NCI-H1930 (cell line): ENCODE measurements around the gene CLDND2.

Experiments
- DNase-seq, 2 experiments: peaks; one replicate each; lab custom pipeline; 2025; lab: John Stamatoyannopoulos, UW

Gene CLDND2

DNA sequence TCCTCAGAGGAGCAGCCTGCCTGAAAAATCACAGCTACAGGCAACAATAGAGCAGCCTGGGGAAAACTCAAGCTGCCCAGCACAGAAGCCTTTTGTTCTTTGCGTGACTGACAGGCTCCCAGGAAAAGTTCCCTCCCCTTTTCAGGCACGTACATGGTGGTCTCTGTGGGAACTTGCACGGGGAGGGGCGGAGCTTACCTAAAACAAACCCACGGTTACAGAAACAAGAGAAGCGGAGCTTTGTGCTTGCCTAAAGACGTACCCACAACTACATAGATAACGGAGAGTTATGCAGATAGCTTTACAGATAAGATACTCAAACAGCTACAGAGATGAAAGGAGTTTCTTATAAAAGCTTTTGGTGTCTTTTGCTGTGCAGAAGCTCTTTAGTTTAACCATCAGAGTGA lies 14.1 kb downstream of the CLDND2 start:
- no peak for DNase-seq

DNA sequence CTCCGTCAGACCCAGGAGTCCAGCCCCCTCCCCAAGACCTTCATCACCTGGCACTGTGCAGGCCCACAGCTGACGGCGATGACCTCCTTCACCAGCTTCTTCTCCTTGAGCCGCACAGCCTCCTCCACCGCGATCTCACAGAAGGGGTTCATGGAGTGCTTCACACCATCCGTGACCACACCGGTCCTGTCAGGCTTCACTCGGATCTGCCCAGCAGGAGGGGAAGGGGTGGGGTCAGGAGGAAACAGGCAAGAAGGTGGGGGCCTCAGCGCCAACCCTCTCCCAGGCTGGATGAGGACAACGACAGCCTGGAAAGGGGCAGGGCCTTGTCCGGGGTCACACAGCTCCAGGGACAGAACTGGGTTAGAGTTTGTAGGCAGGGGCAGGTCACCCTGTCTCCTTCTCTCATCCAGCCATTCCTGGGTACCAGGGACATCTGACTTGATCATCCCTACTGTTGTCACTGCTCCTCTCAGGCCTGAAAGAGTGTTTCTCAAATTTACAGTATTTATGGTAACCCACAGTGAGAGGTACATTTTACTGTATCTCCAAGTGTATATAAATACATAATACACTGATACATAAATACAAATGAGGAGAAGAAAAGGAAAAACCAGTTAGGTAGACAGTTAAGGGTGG lies 14.6 kb downstream of the CLDND2 start:
- no peak for DNase-seq

DNA sequence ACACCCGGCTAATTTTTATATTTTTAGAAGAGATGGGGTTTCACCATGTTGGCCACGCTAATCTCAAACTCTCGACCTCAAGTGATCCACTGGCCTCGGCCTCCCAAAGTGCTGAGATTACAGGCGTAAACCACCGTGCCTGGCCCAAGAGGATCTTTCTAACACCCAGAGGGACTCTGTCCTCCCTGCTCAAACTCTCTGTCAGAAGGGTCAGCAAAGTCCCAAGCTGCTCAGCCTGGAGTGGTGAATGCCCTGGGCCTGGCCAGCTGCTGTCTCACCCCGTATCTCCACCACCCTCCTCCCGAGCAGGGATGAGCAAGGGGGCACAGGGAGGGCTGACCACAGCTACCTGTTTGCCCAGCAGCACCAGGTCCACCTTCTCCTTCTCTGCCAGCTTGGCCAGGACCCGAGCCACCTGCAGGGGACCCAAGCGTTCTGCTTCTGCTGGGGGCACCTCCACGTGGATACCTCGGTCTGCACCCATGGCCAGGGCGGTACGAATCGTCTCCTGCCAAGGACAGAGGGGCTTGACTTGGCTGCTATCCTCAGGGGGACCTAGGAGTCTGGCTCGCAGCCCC lies 15.9 kb downstream of the CLDND2 start:
- no peak for DNase-seq

DNA sequence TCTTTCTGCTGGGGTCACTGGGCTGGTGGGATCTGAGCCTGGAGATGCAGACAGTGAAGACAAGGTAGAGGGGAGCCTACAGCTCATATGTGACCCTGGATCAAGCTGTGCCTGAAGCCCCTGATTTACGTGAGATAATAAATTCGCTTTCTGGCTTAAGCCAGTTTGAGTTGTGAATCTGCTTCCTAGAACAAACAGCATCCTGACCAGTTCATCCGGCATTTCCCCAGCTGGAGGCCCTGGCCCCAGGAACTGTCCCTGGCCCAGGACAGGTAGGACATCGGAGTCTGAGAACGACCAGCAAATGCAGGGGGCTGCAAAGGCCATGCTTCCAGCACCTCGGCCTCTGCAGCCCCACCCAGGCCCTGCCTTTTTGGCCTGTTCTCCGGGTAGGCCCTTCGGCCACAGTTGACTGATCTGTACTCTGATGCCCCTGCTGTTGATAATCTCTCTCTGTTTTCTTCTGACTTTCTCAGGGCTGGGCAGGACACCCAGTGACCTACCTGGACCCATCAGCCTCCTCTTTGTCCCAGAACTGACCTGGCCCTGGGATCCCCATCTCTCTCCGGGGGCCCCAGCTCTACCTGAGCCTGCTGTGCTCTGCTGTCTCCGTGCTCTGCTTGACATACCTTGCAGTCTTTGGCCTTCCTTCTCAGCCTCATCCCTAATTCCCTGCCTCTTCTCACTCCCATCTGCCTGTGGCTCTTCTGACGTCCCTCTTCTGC lies 17.4 kb downstream of the CLDND2 start:
- DNase-seq, result no peak

DNA sequence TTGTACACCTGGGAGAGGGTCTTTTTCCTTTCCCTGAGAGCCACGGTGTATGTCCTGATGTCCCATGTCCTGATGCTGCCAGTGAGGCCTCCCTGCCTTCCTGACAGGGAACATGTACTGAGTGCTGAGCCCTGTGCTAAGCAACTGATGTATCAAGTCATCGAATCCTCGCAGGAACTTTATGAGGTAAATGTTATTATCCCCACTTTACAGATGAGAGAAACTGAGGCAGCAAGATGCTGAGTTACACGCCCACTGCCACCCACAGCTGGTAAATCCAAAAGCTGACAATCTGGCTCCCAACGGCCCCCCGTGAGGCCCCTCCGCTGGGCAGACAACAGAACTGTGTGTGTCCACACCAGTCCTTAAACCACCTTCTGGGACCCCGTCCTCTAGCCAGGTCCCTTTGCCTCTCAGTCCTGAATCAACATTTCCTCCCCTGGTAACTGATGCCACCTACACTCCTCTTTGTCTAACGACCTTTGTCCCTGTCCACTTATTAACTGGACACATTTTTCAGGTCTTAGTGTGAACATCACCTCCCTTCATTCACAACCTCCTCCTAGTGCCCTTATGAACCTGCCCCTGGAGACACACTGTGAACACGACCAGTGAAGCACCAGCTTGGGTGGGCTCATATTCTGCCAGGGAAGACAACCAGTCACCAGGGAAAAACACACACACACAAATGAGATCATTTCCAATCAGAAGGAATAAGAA lies 21.4 kb downstream of the CLDND2 start:
- DNase-seq, result no peak

DNA sequence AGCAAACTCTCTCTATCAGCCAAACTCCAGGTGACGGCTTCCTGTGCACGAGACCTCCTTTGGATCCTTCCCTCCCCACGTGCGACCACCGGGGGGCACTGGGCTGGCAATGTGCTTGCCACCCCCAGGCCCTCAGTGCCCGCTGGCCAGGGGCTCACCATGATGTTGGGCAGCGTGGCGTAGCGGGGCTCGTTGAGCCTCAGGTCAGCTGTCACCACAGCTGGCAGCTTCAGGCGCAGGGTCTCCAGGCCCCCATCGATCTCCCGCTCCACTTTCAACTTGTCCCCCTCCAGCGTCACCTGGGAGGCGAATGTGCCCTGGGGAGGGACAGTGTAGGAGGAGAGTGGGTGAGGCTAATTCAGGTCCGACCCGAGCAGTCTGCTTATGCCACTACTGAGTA lies 22.1 kb downstream of the CLDND2 start:
- DNase-seq, result no peak

DNA sequence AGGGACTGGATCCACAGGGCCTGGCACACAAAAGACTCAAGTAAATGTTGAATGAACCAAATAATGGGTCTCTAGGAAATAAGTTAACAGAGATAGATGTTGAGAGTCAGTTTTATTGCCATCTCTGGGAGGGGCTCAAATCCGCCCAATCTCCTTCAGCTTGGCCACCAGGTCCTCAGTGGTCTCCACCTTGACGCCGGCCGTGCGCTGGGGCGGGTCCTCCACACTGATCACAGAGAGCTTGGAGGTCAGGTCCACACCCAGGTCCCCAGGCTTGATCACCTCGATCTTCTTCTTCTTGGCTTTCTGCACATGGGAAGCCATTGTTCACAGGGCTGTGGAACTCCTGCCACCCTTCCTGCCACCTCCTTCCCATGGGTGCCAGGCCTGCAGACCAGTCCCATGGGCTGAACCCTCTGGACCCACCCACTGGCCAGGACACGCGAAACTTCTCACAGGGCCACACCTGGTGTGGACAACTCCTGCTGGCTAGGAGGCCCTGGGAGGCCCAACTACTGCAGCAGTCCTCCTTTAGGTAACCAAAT lies 23.7 kb downstream of the CLDND2 start:
- DNase-seq, result no peak

DNA sequence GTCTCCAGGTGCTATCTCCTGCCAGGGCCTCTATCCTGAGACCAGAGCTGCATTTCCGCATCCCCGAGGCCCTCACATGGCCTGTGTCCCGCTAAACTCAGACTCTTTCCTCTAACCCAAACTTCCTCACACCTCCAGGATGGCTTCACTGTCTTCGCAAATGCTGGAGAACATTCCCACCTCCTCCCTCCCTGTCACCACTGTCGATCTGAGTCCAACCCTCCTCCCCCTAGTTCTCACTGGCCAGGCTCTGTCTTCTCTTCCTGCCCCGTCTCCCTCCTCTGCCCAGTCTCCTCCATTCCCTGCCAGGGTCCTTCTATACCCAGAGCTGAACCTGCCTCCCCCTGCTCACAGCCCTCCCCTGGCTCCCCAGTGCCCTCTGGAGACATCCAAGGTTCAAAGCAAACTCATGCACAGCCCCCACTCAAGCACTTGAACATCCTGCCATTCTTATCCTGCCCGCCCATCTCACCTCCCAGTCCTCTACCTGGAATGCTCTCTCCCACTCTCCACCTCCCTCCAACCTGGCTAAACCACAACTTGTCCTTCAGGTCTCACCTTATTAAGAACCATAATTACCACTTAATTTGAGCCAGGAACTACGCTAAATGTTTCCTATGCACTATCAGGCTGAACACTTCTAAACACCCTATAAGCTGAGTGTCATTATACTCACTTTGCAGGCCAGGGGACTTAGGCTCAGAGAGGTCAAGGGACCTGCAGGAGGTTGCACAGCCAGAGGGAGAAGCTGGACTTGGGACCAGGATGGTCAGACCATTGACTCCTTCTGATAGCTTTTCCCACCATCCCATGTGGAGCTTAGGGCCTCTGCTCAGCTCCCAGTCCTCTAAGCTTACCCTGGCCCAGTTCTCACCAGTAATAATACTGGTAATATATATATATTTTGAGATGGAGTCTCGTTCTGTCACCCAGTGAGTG lies 25.9 kb downstream of the CLDND2 start:
- DNase-seq, result no peak

DNA sequence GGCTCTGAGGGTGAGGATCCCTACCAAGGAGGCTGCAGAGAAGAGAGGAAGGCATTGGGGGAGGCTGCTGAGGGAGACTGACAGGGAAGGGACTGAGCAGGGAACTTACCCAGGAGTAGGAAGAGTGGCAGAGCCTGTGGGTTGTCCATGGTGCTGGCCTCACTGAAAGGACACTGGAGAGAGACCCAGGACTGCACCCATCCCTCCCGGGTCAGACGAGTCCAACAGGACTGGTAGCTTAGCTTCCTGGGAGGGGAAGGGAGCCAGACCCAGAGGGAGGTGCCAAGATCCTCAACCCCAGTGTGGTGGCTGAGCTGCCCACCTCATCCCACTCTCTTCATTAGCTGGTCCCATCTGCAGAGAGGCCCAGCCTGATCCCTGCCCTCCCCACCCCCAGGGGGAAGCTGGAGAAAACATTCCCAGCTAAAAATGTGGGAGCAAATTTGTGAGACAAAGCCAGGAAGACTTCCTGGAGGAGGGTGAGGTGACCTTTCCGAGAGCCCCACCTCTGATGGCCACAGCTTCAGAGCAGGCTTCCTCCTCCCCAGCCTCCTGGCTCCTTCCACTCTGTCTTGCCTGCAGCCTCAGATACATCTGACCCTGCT lies 26.7 kb downstream of the CLDND2 start, which contains the start of gene VSIG10L:
Gene VSIG10L (minus strand): TSS at position 164 of the 605 bp plus-strand sequence. CDS start 15 bp downstream, at position 149.
- no peak for DNase-seq

DNA sequence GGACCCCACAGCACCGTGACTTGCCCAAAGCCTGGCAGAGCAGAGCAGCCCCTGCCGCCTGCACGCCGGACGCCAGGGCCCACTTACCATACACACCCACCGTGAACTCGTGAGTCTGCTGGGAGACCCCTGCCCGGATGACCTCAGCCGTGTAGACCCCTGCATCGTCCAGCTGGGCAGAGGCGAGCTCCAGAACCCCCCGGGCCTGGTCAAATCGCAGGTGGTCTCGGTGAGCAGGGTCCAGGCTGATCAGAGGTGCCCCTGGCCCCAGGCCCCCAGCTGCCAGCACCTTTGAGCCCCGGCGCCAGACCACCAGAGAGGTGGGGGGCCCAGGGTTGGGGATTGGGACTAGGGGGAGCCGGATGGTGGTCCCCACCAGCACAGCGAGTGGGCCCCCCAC lies 27.7 kb downstream of the CLDND2 start:
- no peak for DNase-seq

DNA sequence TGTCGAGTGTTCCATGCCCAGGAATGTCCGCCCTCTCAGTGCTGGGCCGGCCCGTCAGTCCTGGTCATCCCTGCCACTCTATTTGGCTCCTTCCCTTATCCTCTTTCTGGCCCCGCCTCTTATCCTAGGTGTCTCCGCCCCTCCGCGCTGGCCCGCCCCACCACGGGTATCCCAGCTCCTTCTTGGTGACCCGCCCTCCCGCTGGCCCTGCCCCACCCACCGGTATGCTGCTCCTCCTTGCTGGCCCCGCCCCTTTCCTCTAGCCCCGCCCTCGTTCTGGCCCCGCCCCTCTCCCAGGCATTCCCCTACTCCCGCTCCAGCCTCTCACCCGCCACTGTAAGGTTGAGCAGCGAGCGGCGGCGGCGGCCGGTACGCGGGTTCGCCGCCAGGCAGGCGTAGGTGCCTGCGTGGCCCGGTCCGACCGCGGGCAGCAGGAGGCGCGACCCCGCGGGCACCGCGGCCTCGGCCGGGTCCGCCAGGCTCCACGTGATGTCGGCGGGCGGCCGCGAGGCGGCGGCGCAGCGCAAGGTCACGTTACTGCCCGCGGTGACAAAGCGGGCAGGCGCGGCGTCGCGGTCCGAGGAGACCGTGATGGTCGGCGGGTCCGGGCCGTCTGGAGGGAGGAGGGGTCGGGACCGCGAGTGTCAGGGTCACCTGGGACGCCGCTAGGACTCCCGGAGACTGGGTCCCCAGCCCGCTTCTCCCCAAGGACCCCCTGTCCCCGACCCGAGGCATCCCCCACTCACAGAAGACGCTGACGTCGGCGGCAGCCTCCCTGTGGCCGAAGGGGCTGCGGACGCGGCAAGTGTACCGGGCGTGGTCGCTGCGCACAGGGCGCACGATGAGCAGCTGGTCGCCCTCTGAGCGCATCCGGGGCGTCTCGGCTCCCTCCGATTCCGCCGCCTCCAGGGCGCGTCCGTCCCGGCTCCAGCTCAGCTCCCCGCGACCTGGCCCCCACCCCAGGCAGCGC lies 28.8 kb downstream of the CLDND2 start:
- DNase-seq, result peak; percentile 90 to 94

DNA sequence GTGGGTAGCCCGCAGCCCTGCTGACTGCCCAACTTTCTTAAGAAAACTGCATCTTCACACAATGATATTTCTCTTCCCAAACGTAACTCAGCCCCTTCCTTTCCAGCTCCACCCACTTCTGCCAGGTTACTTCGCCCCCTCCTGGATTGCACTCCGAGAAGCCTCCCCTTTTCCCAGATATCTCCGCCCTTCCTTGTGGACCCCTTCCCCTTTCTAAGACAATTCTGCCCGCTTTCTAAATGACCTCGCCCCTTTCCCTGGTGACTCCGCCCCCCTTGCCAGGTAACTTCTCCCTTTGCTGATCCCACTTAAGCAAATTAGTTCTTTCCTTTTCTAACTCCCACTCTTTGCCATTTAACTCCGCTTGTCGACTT lies 29.5 kb downstream of the CLDND2 start:
- DNase-seq, result peak; percentile 67 to 71

DNA sequence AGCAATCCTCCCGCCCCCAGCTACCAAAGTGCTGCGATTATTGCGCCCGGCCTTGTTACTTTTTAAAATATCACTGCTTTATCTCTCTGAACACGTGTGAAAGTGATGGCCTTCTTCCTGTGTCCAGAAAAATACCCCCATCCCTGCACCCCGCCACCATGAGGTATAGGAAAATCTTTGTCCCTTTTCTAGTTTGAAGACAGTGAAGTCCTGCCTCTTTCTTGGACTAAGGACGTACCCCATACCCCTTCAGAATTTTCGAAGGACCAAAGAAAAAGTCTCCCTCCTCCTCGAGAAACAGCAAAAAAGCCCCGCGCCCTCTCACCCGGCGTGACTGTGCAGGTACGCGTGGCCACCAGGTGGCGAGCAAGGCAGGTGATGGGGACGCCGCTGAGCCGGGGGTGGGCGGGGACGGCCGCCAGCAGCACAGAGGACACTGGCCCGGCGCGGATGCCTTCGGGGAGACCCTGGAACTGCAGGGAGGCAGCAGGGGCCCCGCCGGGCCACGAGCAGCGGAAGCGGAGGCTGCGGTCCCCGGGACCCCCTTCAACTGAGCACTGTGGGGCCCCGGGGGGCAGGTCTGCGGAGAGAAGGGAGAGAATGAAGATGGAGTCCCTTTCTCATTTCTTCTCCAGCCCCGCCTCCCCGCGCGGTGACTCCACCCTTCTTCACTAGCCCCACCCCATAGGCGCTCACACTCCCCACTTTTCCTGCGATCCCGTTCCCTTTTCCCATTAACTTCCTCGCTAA lies 30.1 kb downstream of the CLDND2 start:
- peak; percentile 75 to 81 for DNase-seq

DNA sequence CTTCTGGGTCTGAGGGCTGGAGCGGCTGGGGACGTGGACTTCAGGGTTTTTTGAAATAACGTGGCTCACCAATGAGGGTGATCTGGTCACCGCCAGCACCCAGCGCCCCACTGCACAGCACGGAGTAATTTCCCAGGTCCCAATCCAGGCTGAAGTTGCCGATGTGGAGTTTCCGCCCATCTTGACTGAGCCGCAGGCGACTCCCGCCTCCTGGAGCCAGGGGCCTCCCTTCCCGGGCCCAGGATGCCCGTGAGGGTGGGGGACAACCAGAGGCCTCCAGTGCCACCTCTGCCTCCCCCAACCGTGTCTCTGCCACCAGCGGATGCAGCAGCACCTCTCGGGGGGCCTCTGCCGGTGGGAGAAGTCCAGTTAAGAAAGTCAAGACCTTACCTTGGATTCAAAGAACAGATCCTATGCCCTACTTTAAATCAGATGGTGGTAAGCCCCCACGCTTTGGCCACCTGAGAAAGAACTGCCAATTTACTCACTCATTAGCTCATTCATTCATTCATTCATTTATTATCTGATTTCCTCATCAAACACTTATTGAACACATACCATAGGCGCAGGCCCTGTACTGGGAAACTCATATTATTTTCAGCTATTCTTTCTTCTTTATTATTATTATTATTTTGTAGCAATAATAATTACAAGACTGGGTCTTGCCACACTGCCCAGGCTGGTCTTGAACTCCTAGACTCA lies 30.8 kb downstream of the CLDND2 start:
- no peak for DNase-seq

DNA sequence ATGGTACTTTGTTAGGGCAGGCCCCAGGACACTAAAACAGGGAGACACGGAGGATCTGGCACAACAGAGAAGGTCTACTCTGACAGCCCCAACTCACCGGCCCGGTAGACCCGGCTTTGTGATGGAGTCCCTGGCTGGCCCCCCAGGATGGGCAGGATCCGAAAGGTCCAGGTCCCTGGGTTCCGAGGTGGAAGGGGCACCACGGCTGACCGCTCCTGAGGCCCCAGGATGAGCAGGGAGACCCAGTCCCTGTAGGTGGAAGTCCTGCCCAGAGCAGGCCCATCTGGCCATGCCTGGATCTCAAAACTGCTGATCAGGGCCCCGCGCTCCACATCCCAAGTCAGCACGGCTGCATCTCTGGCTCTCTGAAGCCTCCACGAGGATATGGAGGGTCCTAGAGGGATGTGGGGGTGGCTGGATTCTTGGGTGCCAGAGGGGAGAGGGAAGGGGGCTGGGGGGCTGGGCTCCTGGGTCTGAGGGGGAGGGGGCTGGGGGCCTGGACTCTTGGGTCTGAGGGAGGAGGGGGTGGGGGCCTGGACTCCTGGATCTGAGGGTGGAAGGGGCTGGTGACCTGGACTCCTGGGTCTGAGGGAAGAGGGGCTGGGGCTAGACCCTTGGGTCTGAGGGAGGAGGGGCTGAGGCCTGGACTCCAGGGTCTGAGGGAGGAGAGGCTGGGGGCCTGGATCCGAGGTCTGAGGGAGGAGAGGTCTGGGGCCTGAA lies 31.5 kb downstream of the CLDND2 start:
- DNase-seq, result no peak

DNA sequence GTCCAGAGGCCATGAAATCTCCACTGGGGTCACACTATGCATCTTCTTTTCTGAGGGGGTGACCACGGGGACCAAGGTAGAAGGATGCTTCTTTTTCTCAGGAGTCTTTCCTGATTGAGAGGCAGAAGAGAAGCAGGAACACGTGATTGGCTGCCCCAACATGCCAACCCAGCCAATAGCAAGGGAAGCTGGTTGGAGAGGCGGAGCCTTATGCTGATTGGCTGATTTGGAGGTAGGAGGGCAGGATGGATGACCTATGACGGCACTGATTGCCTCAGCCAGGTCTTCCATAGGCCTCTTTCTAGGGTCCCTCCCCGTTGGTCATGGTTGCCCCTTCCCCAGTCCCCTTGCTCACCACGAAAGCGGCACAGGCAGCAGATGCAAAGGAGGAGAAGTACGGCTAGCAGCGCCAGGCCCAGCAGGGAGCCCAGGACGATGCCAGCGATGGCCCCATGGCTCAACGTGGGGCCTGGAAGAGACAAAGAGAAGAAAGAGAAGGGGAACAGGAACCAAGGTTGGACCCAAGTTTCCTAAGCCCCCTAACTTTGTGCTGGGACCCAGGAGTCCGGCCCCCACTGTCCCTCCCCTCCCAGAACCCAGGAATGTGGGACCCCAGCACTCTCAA lies 34.9 kb downstream of the CLDND2 start:
- DNase-seq, result peak; percentile 60 to 65

DNA sequence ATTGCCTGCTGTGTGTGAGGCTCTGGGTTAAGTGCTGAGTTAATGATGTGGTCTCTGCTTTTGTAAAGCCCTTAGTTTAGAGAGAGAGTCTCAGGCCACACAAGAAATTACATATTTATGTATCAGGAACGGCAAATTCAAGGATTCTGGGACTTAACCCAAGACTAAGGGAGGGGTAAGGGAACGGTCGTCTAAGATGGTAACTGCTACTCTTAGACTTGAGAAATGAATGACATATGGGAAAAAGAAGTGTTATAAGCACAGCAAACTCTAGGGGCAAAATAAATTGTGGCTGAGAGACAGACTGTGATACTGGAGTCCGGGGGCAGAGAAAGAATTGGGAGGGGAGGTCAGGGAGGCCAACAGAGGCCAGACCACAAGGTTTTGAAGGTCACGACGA lies 37.1 kb downstream of the CLDND2 start:
- DNase-seq, result no peak
